Measurements from ENCODE around the gene TTC7B. TPM values are rescaled to one million over a fixed set of nuclear protein-coding genes. Genes with fewer than 3 reads are reported as not detected.
"Not testable (repeated sequence)": the region's sequence is repeated elsewhere in the genome, so short reads cannot be mapped to it uniquely, and the experiment has no call there.

The TTC7B gene
- total RNA-seq, 4 donors from 2014 or later = 3.3 to 18.1 (median 10.0) TPM

DNA sequence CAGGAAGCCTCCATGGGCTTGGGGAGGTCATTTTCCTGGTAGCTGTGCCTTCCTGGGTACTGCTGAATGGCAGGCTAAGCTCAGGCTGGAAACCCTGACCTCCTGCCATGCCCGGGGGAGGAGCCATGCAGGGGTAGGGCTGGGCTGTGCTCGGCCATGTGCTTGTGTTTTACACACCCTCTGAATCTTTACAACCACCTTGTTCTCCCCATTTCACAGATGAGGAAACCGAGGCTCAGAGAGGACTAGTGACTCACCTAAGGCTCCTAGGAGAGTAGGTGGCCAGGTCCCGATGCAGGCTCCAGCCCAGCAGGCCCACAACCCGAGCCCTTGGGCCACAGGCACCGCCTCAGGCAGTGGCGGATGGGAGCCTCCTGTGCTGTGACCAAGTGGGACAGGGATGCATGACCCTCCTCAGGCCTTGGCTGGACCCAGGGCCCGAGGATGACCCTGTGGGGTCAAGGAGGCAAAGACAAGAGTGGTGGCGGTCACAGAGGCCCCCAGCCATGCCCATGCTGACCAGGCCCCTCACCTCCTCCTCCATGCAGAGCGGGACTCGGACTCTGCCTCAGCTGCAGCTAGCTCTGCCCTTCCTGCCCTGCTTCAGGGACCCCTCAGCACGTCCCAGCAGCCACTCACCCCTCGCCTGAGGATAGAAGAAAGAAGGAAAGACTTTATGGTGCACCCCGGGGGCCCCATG, 283.3 kb downstream of the TTC7B start:
- no peaks in the 10 kb centered on the region for H3K36me3 ChIP-seq
- DNase-seq = no peak
- intact Hi-C loops (cut with DNase I) = no loop called here
- no peak overlapping the region for H3K27ac ChIP-seq
- no peak overlapping the region for H3K4me3 ChIP-seq
- no peaks in the 10 kb centered on the region for H3K27me3 ChIP-seq
- peaks cover 12 to 26% (median 14%) of the 10 kb centered on the region in 3 donors for H3K4me1 ChIP-seq
- WGBS, 2 donors = 60 to 77% methylated on average over 1 to 6 of the region's 14 CpGs
- TF ChIP-seq POLR2A (IDR thresholded peaks at IDR 0.05) = no peak
- no peak for TF ChIP-seq CTCF (IDR thresholded peaks at IDR 0.05)
- H3K9me3 ChIP-seq = no peaks in the 10 kb centered on the region

- no peak for DNase-seq
- H3K4me1 ChIP-seq = peaks cover 8 to 18% (median 12%) of the 10 kb centered on the region in 3 donors
- no peak overlapping the region for H3K4me3 ChIP-seq
- TF ChIP-seq CTCF (IDR thresholded peaks at IDR 0.05) (no peak), POLR2A (IDR thresholded peaks at IDR 0.05) (no peak)
- no peaks in the 10 kb centered on the region for H3K27me3 ChIP-seq
- peaks cover 0 to 8% (median 0%) of the 10 kb centered on the region in 3 donors for H3K9me3 ChIP-seq
- intact Hi-C loops (cut with DNase I) = no loop called here
- 68 to 69% methylated on average over 6 of the region's 6 CpGs for WGBS, 2 donors
- no peak overlapping the region for H3K27ac ChIP-seq
- no peaks in the 10 kb centered on the region for H3K36me3 ChIP-seq
Measured at GRCh38 chr14:90531497-90531896, 284.7 kb downstream of the TTC7B start.

- intact Hi-C loops (cut with DNase I) = no loop called here
Measured at GRCh38 chr14:90530523-90530922, 285.7 kb downstream of the TTC7B start.

DNA sequence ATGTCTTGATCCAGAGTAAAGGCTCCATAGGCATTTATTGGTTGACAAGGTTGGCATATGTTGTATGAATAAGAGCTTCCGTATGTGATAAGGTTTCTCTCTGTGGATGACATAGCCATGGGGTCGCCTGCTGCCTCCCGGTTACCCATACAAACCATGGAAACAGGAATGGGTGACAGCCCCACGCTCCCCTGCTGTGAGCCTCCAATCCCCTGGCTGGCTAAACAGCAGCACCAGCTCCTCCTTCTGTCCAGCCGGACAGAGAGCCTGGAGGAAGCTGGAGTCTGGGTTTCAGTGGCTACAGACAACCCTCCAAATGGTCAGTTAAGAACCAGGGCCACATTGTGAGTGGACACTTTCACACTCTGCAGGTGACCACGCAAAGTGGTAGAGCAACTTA, 288.3 kb downstream of the TTC7B start:
- peaks cover 0 to 8% (median 0%) of the 10 kb centered on the region in 3 donors for H3K9me3 ChIP-seq
- no peak for TF ChIP-seq POLR2A (IDR thresholded peaks at IDR 0.05)
- no peak for TF ChIP-seq CTCF (IDR thresholded peaks at IDR 0.05)
- no peaks in the 10 kb centered on the region for H3K36me3 ChIP-seq
- H3K27me3 ChIP-seq = no peaks in the 10 kb centered on the region
- intact Hi-C loops (cut with DNase I) = no loop called here
- H3K4me3 ChIP-seq = no peak overlapping the region
- H3K4me1 ChIP-seq = peaks cover 3 to 17% (median 9%) of the 10 kb centered on the region in 3 donors
- DNase-seq = no peak
- H3K27ac ChIP-seq = no peak overlapping the region
- WGBS, 2 donors = 89 to 100% methylated on average over 3 to 4 of the region's 6 CpGs

More at GRCh38 chr14:90530523-90530922, 285.7 kb downstream of the TTC7B start:
- no peaks in the 10 kb centered on the region for H3K36me3 ChIP-seq
- H3K27me3 ChIP-seq = no peaks in the 10 kb centered on the region
- no peak overlapping the region for H3K4me3 ChIP-seq
- 75 to 78% methylated on average over 7 of the region's 7 CpGs for WGBS, 2 donors
- no peak for DNase-seq
- peaks cover 0 to 8% (median 2%) of the 10 kb centered on the region in 3 donors for H3K4me1 ChIP-seq
- no peak overlapping the region for H3K27ac ChIP-seq
- H3K9me3 ChIP-seq = peaks cover 0 to 8% (median 0%) of the 10 kb centered on the region in 3 donors
- TF ChIP-seq CTCF (IDR thresholded peaks at IDR 0.05) (no peak), POLR2A (IDR thresholded peaks at IDR 0.05) (no peak)

DNA sequence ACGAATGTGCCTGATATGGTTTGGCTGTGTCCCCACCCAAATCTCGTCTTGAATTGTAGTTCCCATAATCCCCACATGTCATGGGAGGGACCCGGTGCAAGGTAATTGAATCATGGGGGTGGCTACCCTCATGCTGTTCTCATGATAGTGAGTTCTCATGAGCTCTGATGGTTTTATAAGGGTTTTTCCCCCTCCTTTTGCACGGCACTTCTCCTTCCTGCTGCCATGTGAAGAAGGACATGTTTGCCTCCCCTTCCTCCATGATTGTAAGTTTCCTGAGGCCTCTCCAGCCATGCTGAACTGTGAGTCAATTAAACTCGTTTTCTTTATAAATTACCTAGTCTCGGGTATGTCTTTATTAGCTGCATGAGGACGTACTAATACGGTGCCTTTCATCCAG, 289.7 kb downstream of the TTC7B start:
- H3K4me3 ChIP-seq; H3K36me3 ChIP-seq; H3K27me3 ChIP-seq; DNase-seq; intact Hi-C loops (cut with DNase I); H3K9me3 ChIP-seq; H3K27ac ChIP-seq: not testable (repeated sequence)
- peaks cover 14 to 31% (median 18%) of the 10 kb centered on the region in 3 donors for H3K4me1 ChIP-seq
- 64 to 65% methylated on average over 8 of the region's 8 CpGs for WGBS, 2 donors

DNA sequence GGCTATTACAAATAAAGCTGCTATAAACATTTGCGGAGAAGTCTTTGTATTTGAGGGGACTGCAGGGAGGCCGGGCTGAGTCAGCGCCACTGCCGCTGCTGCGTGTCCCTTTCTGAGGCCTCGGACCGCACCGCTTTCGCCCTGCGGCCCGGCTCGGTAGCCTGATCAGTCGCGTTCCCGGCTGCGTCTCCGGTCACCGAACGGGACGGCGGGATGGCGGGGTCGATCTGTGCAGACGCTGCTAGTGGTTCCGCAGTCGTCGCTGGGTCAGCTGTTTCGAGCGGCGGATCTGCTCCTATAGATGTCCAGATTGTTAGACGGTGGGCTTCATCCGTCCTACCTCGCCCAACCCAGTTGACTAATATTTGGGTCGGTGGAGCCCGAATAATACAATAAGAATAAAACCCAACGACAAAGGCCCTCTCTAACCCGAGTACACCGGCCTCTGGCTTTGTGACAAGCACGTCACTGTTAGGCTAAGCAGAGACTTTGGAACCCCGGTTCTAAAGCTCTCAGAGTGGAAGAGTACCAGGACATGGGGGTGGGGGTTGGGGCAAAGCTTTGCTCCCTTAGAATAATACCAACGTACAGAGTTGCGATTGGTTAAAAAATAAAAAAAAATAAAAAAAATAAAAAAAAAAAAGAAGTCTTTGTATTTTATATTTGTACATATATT, 290.7 kb downstream of the TTC7B start:
- intact Hi-C loops (cut with DNase I) = not testable (repeated sequence)

More for the DNA sequence above, 290.7 kb downstream of the TTC7B start:
- H3K9me3 ChIP-seq, H3K36me3 ChIP-seq, H3K27me3 ChIP-seq, DNase-seq, H3K27ac ChIP-seq, H3K4me3 ChIP-seq: not testable (repeated sequence)
- 95% methylated on average over 2 of the region's 42 CpGs; no CpG with 5 or more reads in 1 of the 2 donors for WGBS, 2 donors
- peaks cover 24 to 42% (median 29%) of the 10 kb centered on the region in 3 donors for H3K4me1 ChIP-seq

All from esophagus squamous epithelium (tissue), 5 donors.